Karpas-422 (cell line): ENCODE measurements around the gene SMARCC1. TPM values are rescaled to one million over a fixed set of nuclear protein-coding genes. Genes with fewer than 3 reads are reported as not detected.
"Not testable (repeated sequence)": the region's sequence is repeated elsewhere in the genome, so short reads cannot be mapped to it uniquely, and the experiment has no call there.

Experiments
- DNase-seq: peaks from one replicate; pipeline ENCODE4 v3.0.0-alpha.2; 2015
- H2AFZ ChIP-seq: fragments of 200-600 bp; sonication (generic); 2 replicates; pipeline ENCODE4 v1.6.1; 2014; ENCODE audit warnings: antibody characterized with exemption, low read length, mixed read lengths
- H3K27ac ChIP-seq: fragments of 200-600 bp; sonication (generic); 2 replicates; pipeline ENCODE4 v1.5.1; 2014; ENCODE audit warnings: mild to moderate bottlenecking, low read length, moderate library complexity
- H3K27me3 ChIP-seq: fragments of 200-600 bp; sonication (generic); 2 replicates; pipeline ENCODE4 v1.6.1; 2014; ENCODE audit warnings: low read length, mixed read lengths
- H3K36me3 ChIP-seq: fragments of 200-600 bp; sonication (generic); 2 replicates; pipeline ENCODE4 v1.6.1; 2014; ENCODE audit warnings: low read length, mixed read lengths; ENCODE audit not compliant: insufficient read depth
- H3K4me1 ChIP-seq: fragments of 200-600 bp; sonication (generic); 2 replicates; pipeline ENCODE4 v1.6.1; 2014; ENCODE audit warnings: mild to moderate bottlenecking, low read length, mixed read lengths
- H3K4me2 ChIP-seq: fragments of 200-600 bp; sonication (generic); 2 replicates; pipeline ENCODE4 v1.6.1; 2014; ENCODE audit warnings: low read length, low read depth, mild to moderate bottlenecking; ENCODE audit not compliant: poor library complexity, severe bottlenecking
- H3K4me3 ChIP-seq: fragments of 200-600 bp; sonication (generic); 2 replicates; pipeline ENCODE4 v1.5.1; 2014; ENCODE audit warnings: mild to moderate bottlenecking, antibody characterized with exemption, low read length, mixed read lengths
- H3K79me2 ChIP-seq: fragments of 200-600 bp; sonication (generic); 2 replicates; pipeline ENCODE4 v1.6.1; 2014; ENCODE audit warnings: mild to moderate bottlenecking, low read length, mixed read lengths
- H3K9ac ChIP-seq: fragments of 200-600 bp; sonication (generic); 2 replicates; pipeline ENCODE4 v1.6.0; 2014; ENCODE audit warnings: low read length
- H3K9me2 ChIP-seq: fragments of 200-600 bp; sonication (generic), shearing (Covaris generic); replicated peaks from 2 replicates; pipeline ENCODE4 v1.6.0; 2014; ENCODE audit warnings: mild to moderate bottlenecking, low read length, moderate library complexity; ENCODE audit not compliant: insufficient read depth
- H3K9me3 ChIP-seq: fragments of 300-700, 200-600 bp; sonication (generic); 2 replicates; pipeline ENCODE4 v1.6.1; 2014; ENCODE audit warnings: low read length, mixed read lengths
- H4K20me1 ChIP-seq: fragments of 200-600 bp; sonication (generic); 2 replicates; pipeline ENCODE4 v1.6.1; 2014; ENCODE audit warnings: mild to moderate bottlenecking, antibody characterized with exemption, low read length, low read depth; ENCODE audit not compliant: insufficient read depth
- total RNA-seq: library from RNA; depleted of rRNA; stranded (reverse); fragments of >200 nt; shearing (Covaris generic); gene quantifications from 2 replicates; pipeline ENCODE4 v1.2.3, GENCODE V29; 2014; ENCODE audit warnings: low replicate concordance; rRNA removed

Gene SMARCC1
- total RNA-seq = 59.2 and 71.3 TPM in 2 replicates

- peak within 1 kb of the TSS; percentile 99 for H3K9ac ChIP-seq
- H3K27me3 ChIP-seq = no peaks in the 10 kb centered on the region
- H4K20me1 ChIP-seq = peaks cover 9% of the 10 kb centered on the region; the same call in 1 of the 2 replicates
- H3K4me3 ChIP-seq = peak within 1 kb of the TSS; percentile 92
- H3K27ac ChIP-seq = peak within 1 kb of the TSS; percentile 86
- peak within 1 kb of the TSS; percentile 82 for H3K4me2 ChIP-seq
- DNase-seq = peak; percentile 99
- peaks cover 5% of the 10 kb centered on the region; the same call in 1 of the 2 replicates for H3K36me3 ChIP-seq
- peaks cover 51% of the 10 kb centered on the region for H3K79me2 ChIP-seq
- H3K4me1 ChIP-seq = peaks cover 32% of the 10 kb centered on the region
- H2AFZ ChIP-seq = peak within 1 kb of the TSS; percentile 94
- H3K9me2 ChIP-seq = no peaks in the 10 kb centered on the region
- no peaks in the 10 kb centered on the region for H3K9me3 ChIP-seq
These were observed at the start of gene SMARCC1 for GRCh38 chr3:47781685-47782445. Gene SMARCC1 (minus strand): TSS chr3:47781893. CDS start chr3:47781797, 96 bp downstream.

GRCh38 chr3:47829482-47829881, 47.8 kb upstream of the SMARCC1 start:
- not testable (repeated sequence) for H2AFZ ChIP-seq, H3K27me3 ChIP-seq, H3K4me2 ChIP-seq, H3K27ac ChIP-seq, H3K9me2 ChIP-seq, DNase-seq, H3K9me3 ChIP-seq, H3K4me3 ChIP-seq, H3K9ac ChIP-seq
- Histone ChIP-seq H3K36me3 (peaks cover 44% of the 10 kb centered on the region), H3K4me1 (peaks cover 13% of the 10 kb centered on the region), H4K20me1 (peaks cover 19% of the 10 kb centered on the region; the same call in 1 of the 2 replicates), H3K79me2 (peaks cover 45% of the 10 kb centered on the region)

- Histone ChIP-seq H3K4me2 (peak overlapping the region; percentile 92), H3K9ac (peak overlapping the region; percentile 87), H3K4me1 (peaks cover 17% of the 10 kb centered on the region), H3K27ac (peak overlapping the region; percentile 68), H2AFZ (no peak overlapping the region), H3K27me3 (no peaks in the 10 kb centered on the region), H3K4me3 (peak overlapping the region; percentile 89), H3K79me2 (peaks cover 43% of the 10 kb centered on the region), H3K36me3 (peaks cover 24% of the 10 kb centered on the region), H3K9me3 (no peaks in the 10 kb centered on the region), H4K20me1 (peaks cover 19% of the 10 kb centered on the region; the same call in 1 of the 2 replicates), H3K9me2 (no peaks in the 10 kb centered on the region)
- peak; percentile 62 for DNase-seq
These were observed 43.9 kb upstream of the SMARCC1 start for GRCh38 chr3:47825590-47825989.

- H3K4me3 ChIP-seq = peak overlapping the region; percentile 89
- no peaks in the 10 kb centered on the region for H3K9me2 ChIP-seq
- peak overlapping the region; percentile 86 for H2AFZ ChIP-seq
- peak overlapping the region; percentile 92 for H3K4me2 ChIP-seq
- H3K27ac ChIP-seq = peak overlapping the region; percentile 68
- H3K36me3 ChIP-seq = peaks cover 22% of the 10 kb centered on the region
- H3K9ac ChIP-seq = peak overlapping the region; percentile 87
- H3K79me2 ChIP-seq = peaks cover 43% of the 10 kb centered on the region
- peak; percentile 93 for DNase-seq
- H4K20me1 ChIP-seq = peaks cover 19% of the 10 kb centered on the region; the same call in 1 of the 2 replicates
- H3K27me3 ChIP-seq = no peaks in the 10 kb centered on the region
- no peaks in the 10 kb centered on the region for H3K9me3 ChIP-seq
- H3K4me1 ChIP-seq = peaks cover 17% of the 10 kb centered on the region
These were observed 43.1 kb upstream of the SMARCC1 start for GRCh38 chr3:47824541-47825473.

GRCh38 chr3:47817609-47818008, 35.9 kb upstream of the SMARCC1 start:
- no peak for DNase-seq
- Histone ChIP-seq H2AFZ (no peak overlapping the region), H3K79me2 (no peaks in the 10 kb centered on the region), H3K4me1 (no peaks in the 10 kb centered on the region), H3K9me3 (no peaks in the 10 kb centered on the region), H3K36me3 (no peaks in the 10 kb centered on the region), H3K4me3 (no peak overlapping the region), H3K9ac (no peak overlapping the region), H3K4me2 (no peak overlapping the region), H4K20me1 (no peaks in the 10 kb centered on the region), H3K9me2 (no peaks in the 10 kb centered on the region), H3K27ac (no peak overlapping the region), H3K27me3 (no peaks in the 10 kb centered on the region)

- Histone ChIP-seq H3K4me1 (no peaks in the 10 kb centered on the region), H3K79me2 (no peaks in the 10 kb centered on the region), H3K27ac (no peak overlapping the region), H3K36me3 (peaks cover 20% of the 10 kb centered on the region), H3K9me3 (no peaks in the 10 kb centered on the region), H3K4me3 (no peak overlapping the region), H2AFZ (no peak overlapping the region), H4K20me1 (no peaks in the 10 kb centered on the region), H3K9ac (no peak overlapping the region), H3K9me2 (no peaks in the 10 kb centered on the region), H3K27me3 (no peaks in the 10 kb centered on the region), H3K4me2 (no peak overlapping the region)
- DNase-seq = peak; percentile 33
These were observed 32.0 kb upstream of the SMARCC1 start for GRCh38 chr3:47813551-47814177.

- Histone ChIP-seq H2AFZ (no peak overlapping the region), H3K4me3 (peak overlapping the region; percentile 99), H4K20me1 (no peaks in the 10 kb centered on the region), H3K9me2 (no peaks in the 10 kb centered on the region), H3K27ac (no peak overlapping the region), H3K36me3 (peaks cover 1% of the 10 kb centered on the region; the same call in 1 of the 2 replicates), H3K9ac (peak overlapping the region; percentile 96), H3K4me1 (peaks cover 25% of the 10 kb centered on the region), H3K9me3 (no peaks in the 10 kb centered on the region), H3K27me3 (no peaks in the 10 kb centered on the region), H3K79me2 (peaks cover 22% of the 10 kb centered on the region), H3K4me2 (peak overlapping the region; percentile 92)
- DNase-seq = no peak
These were observed 22.9 kb upstream of the SMARCC1 start for GRCh38 chr3:47804577-47804976.
